GM19455 (cell line): ENCODE results near the gene IKBKG.
"Not testable (repeated sequence)": the region's sequence is repeated elsewhere in the genome, so short reads cannot be mapped to it uniquely, and the experiment has no call there.

ENCODE experiments used
- ATAC-seq: cut with Tn5 transposase; IDR thresholded peaks from one replicate; pipeline ENCODE4 v1.9.1; 2021; ENCODE audit not compliant: unreplicated experiment

Gene IKBKG

GRCh38 chrX:154558060-154558690, 10.8 kb downstream of the IKBKG start:
- ATAC-seq, result not testable (repeated sequence)

GRCh38 chrX:154558896-154559295, 11.5 kb downstream of the IKBKG start:
- ATAC-seq, result not testable (repeated sequence)

- not testable (repeated sequence) for ATAC-seq
These were observed 12.9 kb downstream of the IKBKG start for GRCh38 chrX:154560326-154560725.

- not testable (repeated sequence) for ATAC-seq
These were observed 14.9 kb downstream of the IKBKG start for GRCh38 chrX:154562295-154562694.

DNA sequence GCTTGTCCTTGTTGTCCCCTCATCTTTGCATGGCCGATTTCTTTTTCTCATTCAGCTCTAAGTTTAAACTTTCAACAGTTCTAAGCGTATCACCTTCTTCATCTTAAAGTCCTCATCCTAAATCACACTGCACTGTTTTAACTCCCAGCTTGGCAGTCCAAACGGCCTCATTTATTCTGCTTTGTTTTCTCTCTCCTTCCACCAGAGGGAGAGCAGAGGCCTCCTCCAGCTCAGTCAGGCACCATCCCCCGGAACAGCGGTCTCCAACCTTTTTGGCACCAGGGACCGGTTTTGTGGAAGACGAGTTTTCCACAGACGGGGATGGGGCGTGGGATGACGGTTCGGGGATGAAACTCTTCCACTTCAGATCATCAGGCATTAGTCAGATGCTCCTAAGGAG, 22.9 kb downstream of the IKBKG start:
- ATAC-seq, result not testable (repeated sequence)

DNA sequence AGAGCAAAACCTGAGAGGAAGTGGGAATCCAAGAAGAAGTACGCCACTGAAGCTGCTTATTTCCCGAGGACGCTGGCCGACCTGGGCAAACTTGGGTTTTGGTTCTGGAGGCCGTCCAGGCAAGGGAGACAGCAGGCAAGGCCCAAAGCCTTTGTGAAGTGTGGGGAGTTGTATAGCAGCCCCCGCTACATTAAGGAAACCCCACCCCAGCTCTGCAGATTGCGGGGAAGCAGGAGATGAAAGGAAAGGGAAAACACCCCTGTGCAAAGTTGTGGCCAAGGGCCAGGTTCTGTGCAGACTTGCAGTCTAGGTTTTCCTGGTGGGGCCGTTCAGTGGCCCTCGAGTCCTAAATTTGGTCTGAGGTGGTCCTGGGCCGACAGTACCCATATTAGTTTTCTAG, 25.6 kb downstream of the IKBKG start:
- not testable (repeated sequence) for ATAC-seq

DNA sequence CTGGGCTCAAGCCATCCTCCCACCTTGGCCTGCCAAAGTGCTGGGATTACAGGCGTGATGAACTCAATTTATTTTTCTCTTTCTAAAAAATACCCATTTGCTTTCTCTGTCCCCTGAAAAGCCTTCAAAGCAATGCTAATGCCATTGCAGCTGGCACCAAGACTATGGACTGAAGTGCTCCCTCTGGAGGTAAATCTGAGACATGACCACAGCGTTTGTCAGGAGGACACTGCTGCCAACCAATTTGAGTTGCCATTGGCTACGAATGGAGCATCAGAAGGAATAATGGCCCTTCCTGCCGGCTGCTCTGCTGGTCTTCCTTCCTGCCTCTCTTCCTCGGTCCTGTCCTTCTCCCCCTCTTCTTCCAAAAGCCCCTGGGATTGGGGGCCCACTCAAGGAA, 27.7 kb downstream of the IKBKG start:
- not testable (repeated sequence) for ATAC-seq

- not testable (repeated sequence) for ATAC-seq
These were observed 35.6 kb downstream of the IKBKG start for GRCh38 chrX:154582994-154583393.

DNA sequence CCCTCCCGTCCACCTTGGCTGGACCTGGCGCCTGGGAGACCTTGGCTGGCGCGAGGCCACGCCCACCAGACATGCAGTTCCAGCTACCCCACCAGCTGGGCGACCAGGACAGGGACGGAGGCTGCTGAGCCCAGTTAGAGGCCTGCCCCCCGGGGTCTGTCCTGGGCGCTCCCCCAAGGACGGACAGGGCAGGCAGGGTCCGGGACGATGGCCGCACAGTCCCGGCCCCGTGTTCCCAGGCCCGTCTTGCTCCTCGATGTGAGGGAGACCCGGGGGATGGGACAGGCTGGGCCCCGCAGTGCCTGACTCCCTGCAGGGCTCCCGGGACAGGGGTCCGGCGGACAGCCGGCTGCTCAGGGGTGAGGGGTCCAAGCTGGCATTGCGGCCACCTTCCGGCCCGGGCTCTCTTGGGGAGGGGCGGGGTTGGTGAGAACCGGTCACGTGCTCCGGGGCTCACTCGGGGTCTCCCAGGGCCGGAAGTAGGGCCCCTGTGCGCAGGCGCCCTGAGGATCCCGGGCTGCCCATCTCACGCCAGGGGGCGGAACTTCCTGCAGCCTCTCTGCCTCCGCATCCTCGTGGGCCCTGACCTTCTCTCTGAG, 37.3 kb downstream of the IKBKG start, which contains the start of gene CTAG1A:
Gene CTAG1A, plus strand, starts transcription at position 549 of the 599 bp plus-strand sequence. CDS start 74 bp downstream, outside the sequence.
- ATAC-seq, result not testable (repeated sequence)

DNA sequence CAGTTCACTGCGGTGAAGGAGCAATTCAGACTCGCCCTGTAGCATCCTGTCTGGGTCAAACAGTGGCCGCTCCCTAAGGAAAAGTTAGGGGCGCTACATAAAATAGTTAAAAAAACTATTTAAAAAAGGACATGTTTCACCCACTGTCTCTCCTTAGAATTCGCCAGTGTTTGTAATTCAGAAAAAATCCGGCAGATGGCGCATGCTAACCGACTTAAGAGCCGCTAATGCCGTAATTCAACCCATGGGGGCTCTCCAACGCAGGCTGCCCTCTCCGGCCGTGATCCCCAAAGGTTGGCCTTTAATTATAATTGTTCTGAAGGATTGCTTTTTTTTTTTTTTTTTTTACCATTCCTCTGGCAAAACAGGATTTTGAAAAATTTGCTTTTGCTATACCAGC, 43.0 kb downstream of the IKBKG start:
- ATAC-seq, result not testable (repeated sequence)

DNA sequence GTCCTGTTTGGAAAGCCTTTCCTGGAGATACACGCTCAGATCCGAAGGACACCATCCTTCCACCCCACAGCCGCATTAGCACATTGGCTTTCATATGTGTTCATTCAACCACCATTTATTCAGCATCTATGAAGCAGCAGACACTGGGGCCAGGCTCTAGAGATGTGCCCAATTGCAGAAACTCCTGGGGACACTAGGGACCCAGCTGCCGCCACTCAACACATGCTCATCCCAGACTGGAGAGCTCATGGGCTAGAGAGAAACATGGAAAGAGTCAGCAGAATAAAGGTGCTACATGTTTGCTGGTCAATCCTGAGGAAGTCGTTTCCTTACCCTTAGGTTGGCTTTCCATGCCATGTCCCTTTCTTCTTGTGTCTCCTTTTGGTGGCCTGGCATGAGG, 45.1 kb downstream of the IKBKG start:
- no peak for ATAC-seq

- no peak for ATAC-seq
These were observed 45.8 kb downstream of the IKBKG start for GRCh38 chrX:154593201-154593600.

GRCh38 chrX:154594491-154594890, 47.1 kb downstream of the IKBKG start:
- no peak for ATAC-seq

DNA sequence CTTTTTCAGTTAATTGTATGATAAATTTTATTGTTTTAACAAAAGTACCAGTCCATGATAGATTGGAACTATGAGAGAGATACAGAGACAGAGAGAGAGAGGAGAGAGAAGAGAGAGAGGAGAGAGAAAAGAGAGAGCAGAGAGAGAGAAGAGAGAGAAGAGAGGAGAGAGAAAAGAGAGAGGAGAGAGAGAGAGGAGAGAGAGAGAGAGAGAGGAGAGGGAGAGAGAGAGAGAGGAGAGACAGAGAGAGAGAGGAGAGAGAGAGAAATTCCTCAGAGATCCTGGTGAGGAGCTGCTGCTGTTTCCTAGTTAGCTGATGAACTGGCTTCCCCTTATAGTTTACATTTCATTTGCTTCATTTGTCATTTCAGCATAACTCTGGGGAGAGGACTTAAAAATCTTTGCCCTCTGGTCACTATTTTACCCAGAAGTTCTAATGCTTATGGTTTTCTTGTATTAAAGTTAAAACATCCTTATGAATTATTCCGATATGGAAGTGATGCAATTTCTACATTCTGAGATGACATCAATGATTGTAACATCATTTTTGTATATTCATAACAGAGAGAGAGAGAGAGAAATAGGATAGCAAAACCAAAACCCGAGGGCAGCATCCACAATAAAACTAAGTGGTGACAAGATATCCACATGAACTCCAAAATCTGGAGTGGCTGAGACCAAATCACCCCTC, 48.3 kb downstream of the IKBKG start:
- no peak for ATAC-seq

GRCh38 chrX:154596290-154596929, 49.0 kb downstream of the IKBKG start:
- ATAC-seq, result no peak

GRCh38 chrX:154597221-154597620, 49.8 kb downstream of the IKBKG start:
- no peak for ATAC-seq

- ATAC-seq, result no peak
These were observed 51.2 kb downstream of the IKBKG start for GRCh38 chrX:154598656-154599055.

DNA sequence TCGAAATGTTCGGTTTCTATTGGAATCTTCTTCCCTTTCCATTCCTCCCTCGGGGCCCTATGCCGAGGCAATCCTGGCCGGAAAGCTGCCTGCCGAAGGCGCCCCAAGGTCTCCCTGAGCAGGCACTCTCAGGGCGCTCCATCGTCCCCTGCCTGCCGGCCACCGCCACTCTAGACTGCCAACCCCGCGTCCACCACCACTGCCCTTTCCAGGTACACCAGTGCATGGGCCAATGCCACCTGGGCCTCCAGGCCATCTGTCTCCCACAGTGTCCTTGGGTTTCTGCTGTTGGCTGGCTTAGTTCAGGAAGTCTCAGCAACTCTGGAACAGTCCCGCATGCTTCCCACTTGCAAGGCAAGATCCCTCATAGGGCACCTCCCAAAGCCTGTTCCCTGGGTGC, 52.1 kb downstream of the IKBKG start:
- no peak for ATAC-seq

- no peak for ATAC-seq
These were observed 53.4 kb downstream of the IKBKG start for GRCh38 chrX:154600759-154601374.

DNA sequence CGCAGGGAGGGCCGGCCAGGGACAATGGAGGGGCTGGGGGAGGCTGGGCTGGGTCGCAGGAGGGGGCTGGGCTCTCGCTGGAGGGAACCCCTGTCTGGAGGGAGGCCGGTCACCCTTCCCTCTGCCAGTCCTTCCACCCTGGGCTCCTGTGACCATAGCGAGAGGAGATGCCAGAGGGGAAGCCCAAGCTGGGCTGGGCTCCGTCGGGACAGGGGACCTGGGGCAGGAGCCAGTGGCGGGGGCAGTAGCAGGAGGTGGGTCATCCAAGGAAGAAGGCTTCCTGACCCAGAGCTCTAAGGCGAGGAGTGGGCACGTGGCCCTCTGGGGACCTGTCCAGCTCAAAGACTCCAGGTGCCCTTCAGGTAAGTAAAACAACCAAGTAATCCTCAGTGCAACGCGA, 54.8 kb downstream of the IKBKG start:
- no peak for ATAC-seq

DNA sequence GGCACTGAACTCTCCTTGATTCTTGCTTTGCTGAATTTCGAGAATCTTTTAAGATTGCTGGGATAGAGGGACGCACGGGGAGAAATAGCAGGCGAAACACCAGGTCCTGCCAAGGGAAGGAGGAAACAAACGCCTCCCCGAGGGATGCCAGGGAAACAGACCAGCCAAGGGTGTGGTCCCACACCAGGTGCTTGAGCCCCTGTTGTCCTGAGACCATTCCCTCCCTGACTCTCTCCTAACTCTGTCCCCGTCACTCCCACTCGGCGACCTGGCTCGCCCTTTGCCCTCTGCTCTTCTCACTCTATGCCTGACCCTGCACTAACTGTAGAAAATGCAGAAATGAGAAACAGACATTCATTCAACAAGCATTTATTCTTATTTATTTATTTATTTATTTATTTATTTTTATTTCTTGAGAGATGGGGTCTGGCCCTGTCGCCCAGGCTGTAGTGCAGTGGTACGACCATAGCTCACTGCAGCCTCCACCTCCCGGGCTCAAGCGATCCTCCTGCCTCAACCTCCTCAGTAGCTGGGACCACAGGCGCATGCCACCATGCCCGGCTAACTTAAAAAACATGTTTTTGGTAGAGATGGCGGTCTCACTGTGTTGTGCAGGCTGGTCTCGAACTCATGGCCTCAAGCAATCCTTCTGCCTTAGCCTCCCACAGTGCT, 55.5 kb downstream of the IKBKG start:
- no peak for ATAC-seq
